ENCODE results near the gene SOBP.

Gene SOBP

DNA sequence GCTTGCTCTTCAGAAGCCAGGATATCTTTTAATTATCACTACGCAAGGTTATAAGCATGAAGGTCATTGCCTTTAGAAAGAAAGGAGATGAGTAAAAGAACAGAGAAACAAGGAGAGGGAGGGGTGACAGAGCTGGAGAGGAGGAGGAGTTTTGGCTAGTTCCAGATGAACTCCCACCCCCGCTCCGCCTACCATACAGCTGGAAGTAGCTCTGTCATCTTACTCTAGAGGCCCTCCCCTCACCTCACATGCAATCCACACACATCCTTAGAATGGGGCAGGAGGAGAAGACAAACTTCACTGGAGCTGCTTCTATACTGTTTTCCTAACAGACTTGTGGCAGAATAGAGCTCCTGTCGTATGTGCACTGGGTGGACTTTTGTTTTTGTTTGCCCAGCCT, 189.5 kb downstream of the SOBP start:
- DNase-seq (ENCODE audit: low read depth in 2 of 3, low spot score in 2 of 3): no peak

DNA sequence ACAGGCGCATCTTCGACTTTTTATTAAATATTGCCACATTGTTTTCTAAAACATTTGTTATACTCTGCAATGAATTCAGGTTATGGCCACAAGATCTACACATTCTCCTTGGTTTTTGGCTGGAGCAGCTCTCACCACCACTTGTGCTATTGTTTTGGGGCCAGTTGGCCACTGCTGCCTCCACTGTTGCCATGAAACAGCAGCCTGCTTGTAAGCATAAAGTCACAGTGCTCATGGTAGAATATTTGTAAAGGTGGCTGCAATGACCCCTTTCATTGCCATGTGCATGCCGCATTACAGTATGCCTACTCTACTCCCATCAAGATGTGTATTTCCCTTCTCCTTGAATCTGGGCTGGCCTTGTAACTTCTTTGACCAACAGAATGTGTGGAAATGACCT, 192.8 kb downstream of the SOBP start:
- no peak for DNase-seq (ENCODE audit: low read depth in 2 of 3, low spot score in 2 of 3)

DNA sequence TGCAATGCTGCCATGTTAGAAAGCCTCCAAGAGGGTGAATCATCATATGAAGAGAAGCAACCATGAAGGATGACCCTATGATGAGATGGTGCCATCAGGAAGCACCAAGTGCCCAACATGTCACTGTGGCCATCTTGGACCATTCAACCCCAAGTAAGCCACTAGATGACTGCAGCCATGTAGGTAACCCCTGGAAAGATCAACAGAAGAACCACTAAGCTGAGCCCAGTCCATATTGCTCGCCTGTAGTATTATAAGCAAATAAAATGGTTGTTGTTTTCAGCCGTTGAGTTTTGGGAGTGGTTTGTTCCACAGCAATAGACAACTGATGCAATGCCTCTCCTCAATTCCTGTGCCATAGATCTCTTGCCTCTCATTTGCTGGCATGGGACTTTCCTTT, 193.3 kb downstream of the SOBP start:
- no peak for DNase-seq (ENCODE audit: low read depth in 2 of 3, low spot score in 2 of 3)

DNA sequence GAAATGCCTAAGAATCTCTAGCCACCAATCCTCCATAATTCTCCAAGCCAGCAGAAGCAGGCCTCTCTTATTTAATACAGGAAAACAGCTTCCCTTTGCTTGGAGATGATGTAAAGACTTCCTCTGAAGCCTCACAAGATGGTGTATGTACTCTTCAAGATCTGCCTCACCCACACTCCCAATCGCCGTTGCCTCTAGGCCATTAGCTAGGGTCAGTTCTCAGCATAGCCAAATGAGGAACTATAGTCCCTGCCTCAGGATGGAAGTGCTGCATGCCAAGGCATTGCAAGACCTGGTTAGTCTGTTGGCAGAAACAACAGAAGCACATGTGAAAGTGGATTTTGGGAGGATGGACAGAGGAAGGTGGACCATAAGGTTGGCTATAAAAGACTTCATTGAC, 195.1 kb downstream of the SOBP start:
- no peak for DNase-seq (ENCODE audit: low read depth in 2 of 3, low spot score in 2 of 3)

DNA sequence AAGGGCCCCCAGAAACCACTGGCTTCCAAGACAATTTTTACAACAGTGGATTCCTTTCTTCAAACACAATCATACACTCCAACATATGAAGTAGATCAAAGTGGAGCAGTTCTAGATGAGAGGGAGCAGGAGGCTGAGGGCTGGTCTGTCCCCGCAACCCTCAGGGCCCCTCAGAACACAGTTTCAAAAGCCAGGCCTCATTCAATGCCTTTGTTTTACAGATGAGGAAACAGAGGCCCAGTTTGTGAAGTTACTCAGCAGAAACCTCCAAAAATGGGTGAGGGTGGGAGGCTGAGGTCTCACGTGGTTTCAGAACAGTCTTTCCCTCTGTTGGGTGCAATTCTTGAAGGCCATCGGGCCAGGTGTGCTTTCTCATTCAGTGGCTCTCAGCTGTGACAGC, 199.3 kb downstream of the SOBP start:
- no peak for DNase-seq (ENCODE audit: low read depth in 2 of 3, low spot score in 2 of 3)

DNA sequence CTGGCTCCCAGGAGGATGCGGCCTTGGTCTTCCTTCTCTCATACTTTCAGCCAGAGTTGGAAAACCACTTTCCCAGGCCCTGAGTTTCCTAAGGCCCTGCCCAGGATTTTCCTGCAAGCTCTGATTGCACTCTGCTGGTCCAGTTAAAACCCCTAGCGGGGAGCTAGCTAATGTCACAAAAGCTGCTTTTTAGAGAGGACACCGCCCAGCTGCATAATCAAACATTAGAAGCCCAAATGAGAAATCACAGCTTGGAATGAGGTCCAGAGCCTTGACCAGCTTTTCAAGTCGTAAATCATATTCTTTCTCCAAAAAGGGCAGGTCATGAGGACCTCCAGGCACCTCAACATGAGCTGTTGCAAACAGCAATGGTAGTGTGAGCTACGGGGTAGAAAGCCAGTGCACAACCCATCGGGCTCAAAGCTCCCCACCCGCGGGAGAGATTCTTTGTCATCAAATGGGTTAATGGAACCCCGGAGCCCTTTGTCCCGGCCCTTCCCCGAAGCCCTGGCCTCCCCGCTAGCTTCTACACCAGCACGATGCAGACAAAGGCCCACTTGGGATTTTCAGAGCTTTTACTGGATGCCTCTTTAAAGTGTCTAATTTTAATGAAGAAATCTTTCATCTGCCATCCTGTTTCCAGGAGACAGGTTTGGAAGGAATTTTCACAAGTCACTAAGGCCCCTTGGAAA, 200.2 kb downstream of the SOBP start:
- no peak for DNase-seq (ENCODE audit: low read depth in 2 of 3, low spot score in 2 of 3)

DNA sequence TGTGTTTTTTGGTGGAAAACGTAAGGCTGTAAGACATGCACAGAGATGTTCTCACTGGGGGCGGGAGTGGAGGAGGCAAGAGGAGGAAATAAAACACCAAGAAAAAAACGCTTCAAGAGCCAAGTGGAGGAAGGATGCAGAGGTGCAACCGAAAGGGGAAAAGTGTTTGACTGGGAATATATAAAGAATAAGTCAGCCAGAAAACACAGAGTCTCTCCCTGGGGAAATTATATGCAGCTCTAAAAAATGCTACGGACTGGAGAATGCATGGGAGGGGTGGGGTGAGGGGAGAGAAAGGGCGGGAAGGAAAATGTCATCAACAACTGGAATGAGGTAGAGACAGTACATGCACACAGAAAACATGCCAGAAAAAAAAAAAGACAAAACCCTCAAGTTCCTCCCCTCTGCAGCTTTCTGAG, 200.7 kb downstream of the SOBP start:
- no peak for DNase-seq (ENCODE audit: low read depth in 2 of 3, low spot score in 2 of 3)

DNA sequence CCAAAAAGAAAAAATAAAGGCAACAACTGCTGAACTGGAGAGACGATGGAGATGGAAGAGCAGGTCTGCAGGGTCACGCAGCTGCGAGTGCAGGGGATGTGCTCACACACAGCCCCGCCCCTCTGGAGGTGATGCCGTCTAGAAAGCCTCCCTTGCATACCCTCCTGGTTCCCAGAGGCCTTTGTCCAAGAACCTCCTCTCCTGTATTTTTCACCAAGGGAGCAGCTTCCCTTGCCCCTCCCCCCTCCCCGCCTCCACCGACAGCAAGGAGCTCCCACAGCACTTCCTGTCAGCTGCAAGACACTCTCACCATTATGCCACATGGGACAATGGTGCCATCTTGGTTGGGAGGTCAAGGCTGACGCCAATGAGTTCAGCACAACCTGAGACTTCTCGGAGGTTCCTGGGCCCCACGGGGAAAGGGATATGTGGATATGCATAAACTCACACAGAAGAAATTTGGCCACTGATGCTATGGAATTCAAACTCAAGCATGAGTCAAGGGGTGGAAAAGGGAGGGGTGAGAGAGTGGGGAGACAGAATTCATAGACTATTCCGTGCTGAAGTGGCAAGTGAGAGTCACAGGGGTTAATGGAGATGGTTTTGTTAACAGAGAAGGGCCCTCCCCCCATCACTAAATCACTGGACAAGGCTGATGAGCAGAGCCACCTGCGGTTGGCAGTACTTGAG, 201.3 kb downstream of the SOBP start:
- no peak for DNase-seq (ENCODE audit: low read depth in 2 of 3, low spot score in 2 of 3)

DNA sequence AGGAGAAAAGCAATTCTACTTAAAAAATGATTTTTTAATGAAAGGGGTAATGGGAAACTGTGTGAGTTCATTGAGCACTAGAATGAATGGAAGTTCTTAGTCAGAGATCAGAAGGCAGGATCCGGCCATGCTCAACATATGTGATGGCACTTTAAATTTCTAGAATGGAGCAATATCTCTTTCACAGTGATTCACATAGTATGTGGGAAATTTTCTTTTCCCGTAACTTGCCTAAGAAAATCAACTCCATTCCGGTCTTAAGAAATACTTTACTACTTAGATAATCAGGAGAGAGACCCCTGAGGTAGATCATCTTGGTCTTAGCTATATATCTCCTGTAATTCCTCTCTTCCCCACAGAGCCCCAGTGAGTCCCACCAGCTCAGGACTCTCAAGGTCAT, 202.4 kb downstream of the SOBP start:
- DNase-seq (ENCODE audit: low read depth in 2 of 3, low spot score in 2 of 3): no peak

DNA sequence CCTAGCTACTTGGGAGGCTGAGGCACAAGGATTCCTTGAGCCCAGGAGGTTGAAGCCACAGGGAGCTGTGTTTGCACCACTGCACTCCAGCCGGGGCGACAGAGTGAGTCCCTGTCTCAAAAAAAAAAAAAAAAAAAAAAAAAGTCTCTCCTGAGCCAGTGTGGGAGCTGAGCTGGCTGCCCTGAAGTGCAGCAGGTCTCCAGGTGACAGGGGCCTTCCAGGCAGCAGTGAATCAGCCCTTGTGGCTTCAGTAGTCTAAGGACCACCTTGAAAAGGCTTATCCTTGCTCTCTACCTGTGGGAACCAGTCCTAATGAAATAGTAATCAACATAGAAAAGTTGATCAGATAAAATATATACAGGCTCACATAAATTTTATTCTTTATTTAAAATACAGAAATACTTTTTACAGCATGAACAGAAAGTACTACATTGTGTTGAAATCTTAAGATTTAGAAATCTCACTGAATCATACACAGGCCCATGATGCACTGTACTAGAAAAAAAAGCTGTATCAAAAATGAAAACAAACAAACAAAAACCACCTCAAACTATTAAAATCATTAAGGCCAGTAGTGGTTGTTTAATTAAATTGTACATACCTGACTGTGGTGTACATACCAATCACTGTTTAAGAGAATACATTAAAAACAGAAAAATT, 205.3 kb downstream of the SOBP start:
- DNase-seq (ENCODE audit: low read depth in 2 of 3, low spot score in 2 of 3): no peak

DNA sequence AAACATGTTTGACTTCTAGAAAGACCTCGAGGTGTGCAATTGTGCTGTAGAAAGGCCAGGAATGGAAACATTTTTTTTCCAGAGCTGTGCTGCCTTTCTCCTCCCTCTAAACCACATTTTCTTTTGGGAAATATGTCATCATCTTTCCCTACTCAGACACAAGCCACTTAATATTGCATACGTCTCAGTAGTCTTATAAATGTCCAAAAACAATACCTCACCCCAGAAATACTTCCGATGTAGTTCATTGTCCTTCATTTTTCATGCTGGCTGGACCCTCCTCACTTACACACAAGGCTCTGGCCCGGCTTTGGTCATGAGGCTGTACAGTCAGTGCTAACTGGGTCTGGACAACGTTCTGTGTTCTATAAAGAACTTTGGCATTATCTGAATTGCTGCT, 207.8 kb downstream of the SOBP start:
- no peak for DNase-seq (ENCODE audit: low read depth in 2 of 3, low spot score in 2 of 3)

DNA sequence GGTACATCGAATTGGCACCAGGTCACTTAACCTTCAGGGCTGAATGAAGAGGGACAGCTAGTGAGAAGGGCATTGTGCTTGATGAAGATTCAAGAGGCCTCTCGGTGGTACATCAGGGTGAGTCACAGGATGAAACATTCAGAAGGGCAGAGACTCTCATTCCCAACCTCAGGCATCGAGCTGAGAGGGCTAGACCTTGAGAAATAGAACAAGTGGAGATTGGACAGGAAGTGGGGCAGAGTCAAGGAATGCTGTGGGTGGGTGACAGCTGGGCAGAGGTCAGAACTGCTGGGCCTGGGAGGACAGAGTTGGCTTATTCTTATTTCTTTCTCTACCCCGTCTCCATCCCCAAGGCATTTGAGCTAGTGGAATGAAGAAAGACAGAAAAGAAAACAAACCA, 208.2 kb downstream of the SOBP start:
- DNase-seq (ENCODE audit: low read depth in 2 of 3, low spot score in 2 of 3): no peak

DNA sequence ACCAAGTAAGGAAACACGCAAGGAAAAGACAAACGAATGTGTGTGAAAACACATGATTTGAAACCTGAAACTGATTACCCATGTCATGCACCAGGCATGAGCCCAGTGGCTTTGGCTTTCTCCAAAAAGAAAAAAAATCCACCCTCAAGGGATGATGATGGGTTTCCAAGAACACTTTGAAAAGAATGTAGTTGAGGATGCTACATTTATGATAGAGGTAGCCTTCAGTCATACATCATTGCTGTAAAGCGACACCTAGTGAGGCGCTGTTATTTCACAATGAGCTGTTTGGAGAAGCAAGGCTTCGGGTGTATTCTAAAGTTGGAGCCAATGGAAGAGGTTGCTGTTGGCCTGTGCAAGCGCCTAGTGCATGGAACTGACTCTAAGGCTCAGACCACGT, 209.3 kb downstream of the SOBP start:
- no peak for DNase-seq (ENCODE audit: low read depth in 2 of 3, low spot score in 2 of 3)

DNA sequence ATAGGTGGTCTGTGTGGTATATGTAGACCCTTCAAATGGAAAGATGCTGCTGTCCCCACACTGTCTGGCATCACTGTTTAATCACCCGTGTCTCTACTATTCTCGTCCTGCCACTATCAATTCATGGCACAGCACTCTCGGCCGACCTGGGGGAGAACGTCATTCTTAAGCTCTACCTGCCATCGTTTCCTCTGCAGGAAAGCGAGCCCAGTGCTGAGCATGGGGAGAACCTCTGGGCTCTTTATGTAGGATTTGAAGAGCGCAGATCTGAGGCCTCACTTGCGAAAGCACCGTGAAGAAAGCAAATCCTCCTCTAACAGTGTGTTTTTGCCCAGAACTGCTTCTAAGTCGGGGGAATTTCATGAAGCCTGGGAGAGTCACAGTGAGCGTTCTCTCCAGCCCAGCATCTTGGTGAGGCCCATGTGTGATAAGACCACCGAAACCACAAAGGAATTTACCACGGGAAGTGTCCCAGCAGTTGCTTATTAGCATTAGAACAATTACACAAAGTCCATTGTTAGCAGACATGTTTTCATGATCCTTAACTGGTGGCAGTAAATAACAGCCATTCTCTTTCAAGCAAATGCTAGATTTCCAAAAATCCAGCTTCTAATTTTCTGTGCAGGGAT, 209.9 kb downstream of the SOBP start:
- no peak for DNase-seq (ENCODE audit: low read depth in 2 of 3, low spot score in 2 of 3)

DNA sequence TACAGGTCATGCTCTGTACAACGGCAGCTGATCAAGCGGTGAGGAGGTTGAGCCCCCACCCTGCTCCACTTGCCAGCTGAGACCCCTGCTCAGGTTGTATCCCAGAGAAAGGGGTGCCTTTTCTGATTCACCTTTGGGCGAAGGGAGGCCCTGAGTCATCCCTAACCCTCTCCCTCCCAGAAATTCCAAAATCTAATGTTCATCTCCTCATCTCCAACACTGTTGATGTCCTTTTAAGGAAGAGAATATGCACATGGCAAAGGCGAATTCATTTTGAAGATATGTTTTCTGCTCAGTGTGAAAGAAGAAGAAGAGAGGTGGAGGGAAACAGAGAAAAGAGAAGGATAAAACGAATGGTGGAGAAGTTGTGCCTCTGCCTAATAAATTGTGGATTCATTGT, 213.7 kb downstream of the SOBP start:
- DNase-seq (ENCODE audit: low read depth in 2 of 3, low spot score in 2 of 3): no peak

DNA sequence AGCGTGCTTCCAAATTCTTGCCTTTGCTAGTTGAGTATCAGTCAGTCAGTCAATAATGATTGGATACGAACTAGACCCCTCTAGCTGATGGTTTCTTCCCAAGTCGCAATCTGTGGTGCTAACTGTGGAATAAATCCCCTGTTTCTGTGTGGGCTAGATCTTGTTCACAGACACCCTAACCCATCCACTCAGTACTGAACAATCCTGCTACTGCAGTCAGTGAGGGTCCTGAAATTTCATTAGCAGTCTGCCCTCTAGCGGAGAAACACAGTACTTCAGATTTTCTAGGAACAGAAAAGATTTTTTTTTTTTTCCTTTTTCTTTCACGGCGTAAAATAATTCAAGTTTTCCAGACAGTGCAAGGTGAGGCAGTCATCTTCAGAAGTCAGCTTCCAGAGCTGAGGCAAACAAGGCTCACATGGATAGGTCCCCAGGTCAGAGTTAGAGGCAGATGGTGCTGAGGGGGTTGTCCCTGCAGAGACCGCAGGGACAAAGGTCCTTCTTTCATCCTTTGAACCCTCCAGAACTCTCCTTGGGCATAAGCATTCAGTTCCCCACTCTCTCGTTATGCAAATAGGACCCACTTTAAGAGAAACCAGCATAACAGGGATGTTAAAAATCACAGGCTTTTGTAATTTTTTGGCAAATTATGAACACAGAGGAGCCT, 214.6 kb downstream of the SOBP start:
- DNase-seq (ENCODE audit: low read depth in 2 of 3, low spot score in 2 of 3): no peak

DNA sequence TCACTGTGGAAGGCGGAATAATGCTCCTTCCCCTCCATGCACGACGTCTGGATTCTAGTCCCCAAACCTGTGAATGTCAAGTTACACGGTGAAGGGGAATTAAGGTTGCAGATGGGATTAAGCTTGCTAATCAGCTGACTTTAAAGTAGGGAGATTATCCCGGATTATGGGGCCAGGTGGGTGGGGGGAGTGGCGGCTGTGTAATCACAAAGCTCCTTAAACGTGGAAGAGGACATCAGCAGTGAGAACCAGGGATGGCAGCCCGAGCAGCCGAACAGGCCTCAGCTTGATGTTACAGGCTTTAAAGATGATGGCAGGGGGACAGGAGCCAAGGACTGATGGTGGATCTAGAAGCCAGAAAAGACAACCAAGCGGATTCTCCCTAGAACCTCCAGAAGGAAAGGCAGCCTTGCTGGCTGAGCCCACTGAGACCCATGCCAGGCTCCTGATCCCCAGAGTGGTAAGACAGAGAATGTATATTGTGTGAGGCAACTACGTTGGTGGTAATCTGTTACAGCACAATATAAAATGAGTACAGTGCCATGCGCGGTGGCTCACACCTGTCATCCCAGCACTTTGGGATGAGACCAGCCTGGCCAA, 216.7 kb downstream of the SOBP start:
- DNase-seq (ENCODE audit: low read depth in 2 of 3, low spot score in 2 of 3): no peak

DNA sequence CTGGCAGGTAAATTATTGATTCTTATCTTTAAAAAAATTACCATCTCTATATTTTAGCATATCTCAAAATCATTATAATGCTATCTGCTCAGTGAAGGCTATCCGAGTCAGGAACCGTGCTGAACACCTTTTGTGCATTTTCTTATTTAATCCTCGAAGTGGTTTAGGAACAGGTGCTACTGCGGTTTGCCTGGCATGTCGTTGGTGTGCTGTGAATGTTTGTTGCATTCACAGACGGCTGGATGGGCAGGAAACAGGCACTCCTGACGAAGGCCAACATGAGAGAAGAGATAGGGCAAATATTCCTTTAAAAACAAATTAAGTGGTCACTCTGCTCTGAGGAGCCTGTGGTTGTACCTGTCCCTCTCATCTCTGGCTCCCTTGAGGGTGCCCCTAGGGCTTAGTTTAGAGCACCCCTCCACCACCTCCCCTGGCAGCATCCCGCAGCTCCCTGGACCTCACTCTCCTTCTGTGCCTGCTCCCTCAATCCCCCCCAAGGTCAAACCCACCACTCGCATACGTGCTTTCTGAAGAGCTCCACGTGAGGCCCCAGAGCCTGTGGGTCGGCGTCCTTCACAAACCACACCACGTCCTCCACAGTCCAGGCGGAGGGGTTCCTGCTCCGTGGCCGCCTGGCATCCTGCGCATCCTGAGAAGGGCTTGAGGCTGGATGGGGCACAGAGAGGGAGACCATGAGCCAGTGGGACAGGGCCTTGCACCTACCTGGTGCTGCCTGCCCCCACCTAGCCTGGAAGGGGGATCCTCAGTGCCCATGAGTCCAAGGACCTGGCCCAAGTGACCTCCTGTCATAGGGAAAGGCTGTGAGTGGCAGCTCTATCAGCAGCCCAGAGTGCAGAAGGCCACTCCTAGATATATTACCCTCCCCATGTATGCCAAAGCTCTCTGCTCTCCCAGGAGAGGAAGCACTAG, 217.7 kb downstream of the SOBP start:
- no peak for DNase-seq (ENCODE audit: low read depth in 2 of 3, low spot score in 2 of 3)

DNA sequence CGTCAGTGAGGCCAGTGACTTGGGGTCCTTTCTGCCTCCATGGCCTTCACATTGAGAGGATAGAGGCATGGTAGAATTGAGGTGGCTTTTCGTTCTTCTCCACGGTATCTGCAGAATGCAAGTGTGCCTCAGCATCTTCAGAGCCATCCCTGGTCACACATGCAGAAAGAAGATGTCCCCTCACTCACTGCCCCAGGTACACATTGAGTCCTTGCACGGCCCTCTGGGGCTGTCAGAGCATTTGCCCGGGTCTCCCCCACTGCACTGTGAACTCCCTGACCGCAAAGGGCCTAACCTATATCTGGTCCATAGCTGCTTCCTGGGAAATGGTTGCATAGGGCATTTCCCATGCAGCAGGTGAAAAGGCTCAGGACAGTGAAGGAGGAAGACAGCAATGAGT, 218.5 kb downstream of the SOBP start:
- DNase-seq (ENCODE audit: low read depth in 2 of 3, low spot score in 2 of 3): no peak

DNA sequence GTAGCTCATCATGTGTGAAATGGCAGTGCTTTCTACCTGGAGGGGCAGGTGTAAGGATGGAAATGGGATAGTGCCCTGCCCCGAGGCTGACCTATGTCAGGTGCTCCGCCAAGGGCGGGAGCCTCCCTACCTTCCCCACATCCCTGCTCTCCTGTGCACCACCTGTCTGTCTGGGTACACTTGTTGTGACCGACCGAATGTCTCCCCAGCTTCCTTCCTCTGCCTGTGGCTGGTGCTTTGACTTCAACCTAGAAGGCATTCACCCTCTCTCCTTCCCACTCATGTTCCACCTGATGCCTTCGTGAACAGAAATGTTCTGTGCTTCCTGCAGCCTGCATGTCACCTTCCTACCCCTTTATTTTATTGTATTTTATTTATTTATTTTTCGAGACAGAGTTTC, 219.4 kb downstream of the SOBP start:
- no peak for DNase-seq (ENCODE audit: low read depth in 2 of 3, low spot score in 2 of 3)

Data from activated CD8-positive, alpha-beta memory T cell treated with anti-CD3 and anti-CD28 coated beads for 48 hours (primary cell).